IPS-11a (cell line): ENCODE data around the gene B4GALT1.

Source experiments
- H3K4me3 ChIP-seq: one replicate; pipeline ENCODE4 v1.5.1; 2013; ENCODE audit warnings: low read depth, low read length, control low read depth

The B4GALT1 gene

GRCh38 chr9:33142535-33142934 is 24.6 kb downstream of the B4GALT1 start:
- no peak overlapping the region for H3K4me3 ChIP-seq

- no peak overlapping the region for H3K4me3 ChIP-seq
Observed at GRCh38 chr9:33140401-33141360, 26.5 kb downstream of the B4GALT1 start.

- H3K4me3 ChIP-seq = no peak overlapping the region
Observed at GRCh38 chr9:33139421-33140228, 27.5 kb downstream of the B4GALT1 start.

- H3K4me3 ChIP-seq = no peak overlapping the region
Observed at GRCh38 chr9:33138768-33139167, 28.4 kb downstream of the B4GALT1 start.

- H3K4me3 ChIP-seq = no peak overlapping the region
Observed at GRCh38 chr9:33137781-33138264, 29.3 kb downstream of the B4GALT1 start.

GRCh38 chr9:33136721-33137670 is 30.1 kb downstream of the B4GALT1 start:
- H3K4me3 ChIP-seq = no peak overlapping the region

- H3K4me3 ChIP-seq = no peak overlapping the region
Observed at GRCh38 chr9:33135470-33135958, 31.6 kb downstream of the B4GALT1 start.

GRCh38 chr9:33135031-33135461 is 32.1 kb downstream of the B4GALT1 start:
- H3K4me3 ChIP-seq = no peak overlapping the region

- no peak overlapping the region for H3K4me3 ChIP-seq
Observed at GRCh38 chr9:33133186-33133585, 34.0 kb downstream of the B4GALT1 start.

- H3K4me3 ChIP-seq = no peak overlapping the region
Observed at GRCh38 chr9:33131790-33132772, 35.1 kb downstream of the B4GALT1 start.

GRCh38 chr9:33130961-33131789 is 36.0 kb downstream of the B4GALT1 start:
- H3K4me3 ChIP-seq = no peak overlapping the region

GRCh38 chr9:33129886-33130881 is 37.0 kb downstream of the B4GALT1 start:
- no peak overlapping the region for H3K4me3 ChIP-seq

GRCh38 chr9:33129251-33129885 is 37.8 kb downstream of the B4GALT1 start:
- no peak overlapping the region for H3K4me3 ChIP-seq

- H3K4me3 ChIP-seq = no peak overlapping the region
Observed at GRCh38 chr9:33128570-33128969, 38.6 kb downstream of the B4GALT1 start.

GRCh38 chr9:33127881-33128280 is 39.3 kb downstream of the B4GALT1 start:
- H3K4me3 ChIP-seq = no peak overlapping the region
